WTC11 (cell line): Measurements from ENCODE around the gene LRRC3C. TPM values are rescaled to one million over a fixed set of nuclear protein-coding genes. Genes with fewer than 3 reads are reported as not detected.

Experiments
- ATAC-seq: fragments of 200-7000 bp; cut with Tn5 transposase; 2 replicates; pipeline ENCODE4 v1.10.0; 2021; ENCODE audit warnings: mild to moderate bottlenecking, moderate library complexity
- CTCF ChIA-PET: fragments of 300-600 bp; sonication (Branson Sonifier 250); formaldehyde crosslinking; loops from one replicate; lab custom pipeline; 2021; ENCODE audit warnings: antibody characterized with exemption; lab: Charles Lee
- POLR2A ChIA-PET: fragments of 350-600 bp; sonication (Branson Sonifier 250); formaldehyde crosslinking; loops from one replicate; lab custom pipeline; 2021; ENCODE audit warnings: antibody characterized with exemption; lab: Charles Lee
- DNase-seq: peaks from one replicate; pipeline ENCODE4 v3.0.0; 2021; ENCODE audit warnings: low spot score
- H3K27ac Mint-ChIP-seq: 2 replicates; pipeline ENCODE4 v1.8.0; 2021; ENCODE audit warnings: mixed read lengths
- H3K27me3 Mint-ChIP-seq: 2 replicates; pipeline ENCODE4 v1.8.0; 2021; ENCODE audit warnings: low read depth, mild to moderate bottlenecking, moderate library complexity, mixed read lengths
- H3K36me3 Mint-ChIP-seq: 2 replicates; pipeline ENCODE4 v1.8.0; 2021; ENCODE audit warnings: mixed read lengths
- H3K4me1 Mint-ChIP-seq: 2 replicates; pipeline ENCODE4 v1.8.0; 2022; ENCODE audit warnings: mixed read lengths
- H3K4me3 Mint-ChIP-seq: 2 replicates; pipeline ENCODE4 v1.8.0; 2021; ENCODE audit warnings: mild to moderate bottlenecking, moderate library complexity, mixed read lengths
- H3K9me3 Mint-ChIP-seq: 2 replicates; pipeline ENCODE4 v1.8.0; 2021; ENCODE audit warnings: mixed read lengths
- ATF1 ChIP-seq: sonication (generic); formaldehyde crosslinking; IDR thresholded peaks from 2 replicates; pipeline ENCODE4 v1.8.1; 2023; ENCODE audit warnings: mild to moderate bottlenecking, moderate library complexity, missing genetic modification reagents
- CBFB ChIP-seq: sonication (generic); formaldehyde crosslinking; IDR thresholded peaks from 2 replicates; pipeline ENCODE4 v1.8.1; 2022; ENCODE audit warnings: mild to moderate bottlenecking, low read depth, missing genetic modification reagents
- EMX1 ChIP-seq: fragments of 250-450 bp; sonication (Bioruptor Pico); IDR thresholded peaks from 2 replicates; pipeline ENCODE4 v1.8.0; 2021; ENCODE audit warnings: mild to moderate bottlenecking
- ERG ChIP-seq: fragments of 250-450 bp; sonication (Bioruptor Pico); IDR thresholded peaks from 2 replicates; pipeline ENCODE4 v1.8.0; 2021; ENCODE audit warnings: mild to moderate bottlenecking
- ESRRA ChIP-seq: sonication (generic); formaldehyde crosslinking; IDR thresholded peaks from 2 replicates; pipeline ENCODE4 v1.8.1; 2022; ENCODE audit warnings: mild to moderate bottlenecking, missing genetic modification reagents, borderline replicate concordance
- FOXJ3 ChIP-seq: sonication (generic); formaldehyde crosslinking; IDR thresholded peaks from 2 replicates; pipeline ENCODE4 v1.9.0; 2021; ENCODE audit warnings: missing genetic modification reagents, mild to moderate bottlenecking, borderline replicate concordance
- FOXK1 ChIP-seq: sonication (generic); formaldehyde crosslinking; IDR thresholded peaks from 2 replicates; pipeline ENCODE4 v1.8.0; 2022; ENCODE audit warnings: mild to moderate bottlenecking, moderate library complexity, missing genetic modification reagents
- FOXP1 ChIP-seq: sonication (generic); formaldehyde crosslinking; IDR thresholded peaks from 2 replicates; pipeline ENCODE4 v1.8.0; 2022; ENCODE audit warnings: missing genetic modification reagents, mild to moderate bottlenecking, moderate library complexity, borderline replicate concordance
- GABPB1 ChIP-seq: sonication (generic); formaldehyde crosslinking; IDR thresholded peaks from 2 replicates; pipeline ENCODE4 v1.8.1; 2023; ENCODE audit warnings: mild to moderate bottlenecking, missing genetic modification reagents
- JAZF1 ChIP-seq: fragments of 250-450 bp; sonication (Bioruptor Pico); IDR thresholded peaks from 2 replicates; pipeline ENCODE4 v1.9.0; 2021; ENCODE audit warnings: moderate library complexity, mild to moderate bottlenecking, inconsistent platforms
- PRDM15 ChIP-seq: sonication (generic); formaldehyde crosslinking; IDR thresholded peaks from 2 replicates; pipeline ENCODE4 v1.8.0; 2022; ENCODE audit warnings: missing genetic modification reagents
- SOX15 ChIP-seq: fragments of 250-450 bp; sonication (Bioruptor Pico); IDR thresholded peaks from 2 replicates; pipeline ENCODE4 v1.9.0; 2021; ENCODE audit warnings: mild to moderate bottlenecking
- STAT6 ChIP-seq: sonication (generic); formaldehyde crosslinking; conservative IDR thresholded peaks from 2 replicates; pipeline ENCODE4 v1.8.1; 2023; ENCODE audit warnings: mild to moderate bottlenecking, low read depth, missing genetic modification reagents, moderate library complexity
- TCF7 ChIP-seq: sonication (generic); formaldehyde crosslinking; IDR thresholded peaks from 2 replicates; pipeline ENCODE4 v1.8.0; 2022; ENCODE audit warnings: mild to moderate bottlenecking, low read depth, missing genetic modification reagents, moderate library complexity
- ZBTB21 ChIP-seq: sonication (generic); formaldehyde crosslinking; IDR thresholded peaks from 2 replicates; pipeline ENCODE4 v1.8.1; 2023; ENCODE audit warnings: mild to moderate bottlenecking, missing genetic modification reagents, borderline replicate concordance
- ZNF219 ChIP-seq: sonication (generic); formaldehyde crosslinking; IDR thresholded peaks from 2 replicates; pipeline ENCODE4 v1.8.0; 2023; ENCODE audit warnings: missing genetic modification reagents, mild to moderate bottlenecking, borderline replicate concordance
- total RNA-seq: library from RNA; stranded (reverse); gene quantifications from 3 replicates; pipeline ENCODE4 v1.2.3, GENCODE V29; 2021
- TF ChIP-seq, protein P1 (sequence below): fragments of 250-450 bp; sonication (Bioruptor Pico); IDR thresholded peaks from 2 replicates; pipeline ENCODE4 v1.9.0; 2021; ENCODE audit warnings: moderate library complexity, mild to moderate bottlenecking, inconsistent platforms, borderline replicate concordance
- TF ChIP-seq, protein P2 (sequence below): sonication (generic); formaldehyde crosslinking; IDR thresholded peaks from 2 replicates; pipeline ENCODE4 v1.8.1; 2022; ENCODE audit warnings: mild to moderate bottlenecking, moderate library complexity, missing genetic modification reagents
- TF ChIP-seq, protein P3 (sequence below): sonication (generic); formaldehyde crosslinking; IDR thresholded peaks from 2 replicates; pipeline ENCODE4 v1.8.0; 2022; ENCODE audit warnings: mild to moderate bottlenecking, missing genetic modification reagents

LRRC3C gene
- total RNA-seq, 1 experiment from 2014 or later = not detected

DNA sequence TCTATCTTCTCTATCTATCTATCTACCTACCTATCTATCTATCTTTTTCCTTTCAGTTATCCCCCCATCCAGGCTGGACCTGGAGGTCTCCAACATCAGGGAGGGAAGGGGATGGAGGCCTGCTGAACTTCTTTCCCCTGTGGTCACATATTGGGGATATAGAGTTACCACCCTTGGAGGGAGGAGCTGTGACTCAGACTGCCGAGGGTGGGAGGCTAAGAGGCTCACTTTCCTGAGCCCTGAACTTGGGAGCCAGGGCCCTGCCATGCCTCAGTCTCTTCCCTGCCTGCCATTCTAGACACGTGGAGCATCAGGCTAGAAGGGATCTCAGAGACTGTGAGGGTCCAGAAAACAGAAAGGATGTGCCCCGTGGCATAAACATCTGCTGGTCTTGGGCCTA lies 8.4 kb downstream of the LRRC3C start:
- ChIA-PET CTCF (interaction anchor here (0.8 kb wide), 1 partner anchor 18 kb away, joined by 4 read pairs; no protein-coding TSS in a partner anchor), POLR2A (no interaction called here)
- no peak for DNase-seq
- no peaks in the 10 kb centered on the region for H3K27me3 Mint-ChIP-seq
- no peak for TF ChIP-seq GABPB1 (CRISPR knock-in tag)
- no peak for TF ChIP-seq SOX15 (CRISPR knock-in tag)
- TF ChIP-seq ATF1 (CRISPR knock-in tag) = no peak
- TF ChIP-seq JAZF1 (CRISPR knock-in tag) = no peak
- no peak for TF ChIP-seq ZNF219
- no peak for TF ChIP-seq ZBTB21 (CRISPR knock-in tag)
- no peak for TF ChIP-seq FOXK1
- TF ChIP-seq TCF7 = no peak
- TF ChIP-seq FOXP1 (CRISPR knock-in tag) = no peak
- TF ChIP-seq FOXJ3 = no peak
- TF ChIP-seq CBFB (CRISPR knock-in tag) = no peak
- TF ChIP-seq, protein P1, sequence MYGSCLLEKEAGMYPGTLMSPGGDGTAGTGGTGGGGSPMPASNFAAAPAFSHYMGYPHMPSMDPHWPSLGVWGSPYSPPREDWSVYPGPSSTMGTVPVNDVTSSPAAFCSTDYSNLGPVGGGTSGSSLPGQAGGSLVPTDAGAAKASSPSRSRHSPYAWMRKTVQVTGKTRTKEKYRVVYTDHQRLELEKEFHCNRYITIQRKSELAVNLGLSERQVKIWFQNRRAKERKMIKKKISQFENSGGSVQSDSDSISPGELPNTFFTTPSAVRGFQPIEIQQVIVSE = no peak
- TF ChIP-seq PRDM15 (CRISPR knock-in tag) = no peak
- no peak for TF ChIP-seq ESRRA (CRISPR knock-in tag)
- TF ChIP-seq, protein P2, sequence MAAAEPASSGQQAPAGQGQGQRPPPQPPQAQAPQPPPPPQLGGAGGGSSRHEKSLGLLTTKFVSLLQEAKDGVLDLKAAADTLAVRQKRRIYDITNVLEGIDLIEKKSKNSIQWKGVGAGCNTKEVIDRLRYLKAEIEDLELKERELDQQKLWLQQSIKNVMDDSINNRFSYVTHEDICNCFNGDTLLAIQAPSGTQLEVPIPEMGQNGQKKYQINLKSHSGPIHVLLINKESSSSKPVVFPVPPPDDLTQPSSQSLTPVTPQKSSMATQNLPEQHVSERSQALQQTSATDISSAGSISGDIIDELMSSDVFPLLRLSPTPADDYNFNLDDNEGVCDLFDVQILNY (CRISPR knock-in tag) = no peak
- no peak for TF ChIP-seq ERG (CRISPR knock-in tag)
- TF ChIP-seq, protein P3, sequence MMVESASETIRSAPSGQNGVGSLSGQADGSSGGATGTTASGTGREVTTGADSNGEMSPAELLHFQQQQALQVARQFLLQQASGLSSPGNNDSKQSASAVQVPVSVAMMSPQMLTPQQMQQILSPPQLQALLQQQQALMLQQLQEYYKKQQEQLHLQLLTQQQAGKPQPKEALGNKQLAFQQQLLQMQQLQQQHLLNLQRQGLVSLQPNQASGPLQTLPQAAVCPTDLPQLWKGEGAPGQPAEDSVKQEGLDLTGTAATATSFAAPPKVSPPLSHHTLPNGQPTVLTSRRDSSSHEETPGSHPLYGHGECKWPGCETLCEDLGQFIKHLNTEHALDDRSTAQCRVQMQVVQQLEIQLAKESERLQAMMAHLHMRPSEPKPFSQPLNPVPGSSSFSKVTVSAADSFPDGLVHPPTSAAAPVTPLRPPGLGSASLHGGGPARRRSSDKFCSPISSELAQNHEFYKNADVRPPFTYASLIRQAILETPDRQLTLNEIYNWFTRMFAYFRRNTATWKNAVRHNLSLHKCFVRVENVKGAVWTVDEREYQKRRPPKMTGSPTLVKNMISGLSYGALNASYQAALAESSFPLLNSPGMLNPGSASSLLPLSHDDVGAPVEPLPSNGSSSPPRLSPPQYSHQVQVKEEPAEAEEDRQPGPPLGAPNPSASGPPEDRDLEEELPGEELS (CRISPR knock-in tag) = no peak
- TF ChIP-seq STAT6 (CRISPR knock-in tag) = no peak
- no peak for TF ChIP-seq EMX1 (CRISPR knock-in tag)
- no peak overlapping the region for H3K27ac Mint-ChIP-seq
- no peaks in the 10 kb centered on the region for H3K36me3 Mint-ChIP-seq
- H3K4me1 Mint-ChIP-seq = peaks cover 23% of the 10 kb centered on the region
- H3K4me3 Mint-ChIP-seq = no peak overlapping the region
- no peaks in the 10 kb centered on the region for H3K9me3 Mint-ChIP-seq
- ATAC-seq = no peak
